Esophagus squamous epithelium (tissue), 4 donors: Measurements from ENCODE around the gene FAM114A1.

ENCODE experiments used
- POLR2A ChIP-seq, 4 donors: fragments of 450-650 bp; IDR thresholded peaks; one replicate each; pipeline ENCODE4 v1.6.1; 2017; ENCODE audit warnings: antibody characterized with exemption in 4 of 4, mild to moderate bottlenecking in 4 of 4, moderate library complexity in 3 of 4
- TF ChIP-seq, protein P1 (sequence below), 6 experiments: fragments of 450-650 bp in 4 of 6; fragments of 200-600 bp in 2 of 6; sonication (generic) in 2 of 6; IDR thresholded peaks; one replicate each; pipeline ENCODE4 v1.5.1; 2016 to 2019; ENCODE audit warnings: antibody characterized with exemption in 6 of 6, mild to moderate bottlenecking in 4 of 6, moderate library complexity in 4 of 6

DNA sequence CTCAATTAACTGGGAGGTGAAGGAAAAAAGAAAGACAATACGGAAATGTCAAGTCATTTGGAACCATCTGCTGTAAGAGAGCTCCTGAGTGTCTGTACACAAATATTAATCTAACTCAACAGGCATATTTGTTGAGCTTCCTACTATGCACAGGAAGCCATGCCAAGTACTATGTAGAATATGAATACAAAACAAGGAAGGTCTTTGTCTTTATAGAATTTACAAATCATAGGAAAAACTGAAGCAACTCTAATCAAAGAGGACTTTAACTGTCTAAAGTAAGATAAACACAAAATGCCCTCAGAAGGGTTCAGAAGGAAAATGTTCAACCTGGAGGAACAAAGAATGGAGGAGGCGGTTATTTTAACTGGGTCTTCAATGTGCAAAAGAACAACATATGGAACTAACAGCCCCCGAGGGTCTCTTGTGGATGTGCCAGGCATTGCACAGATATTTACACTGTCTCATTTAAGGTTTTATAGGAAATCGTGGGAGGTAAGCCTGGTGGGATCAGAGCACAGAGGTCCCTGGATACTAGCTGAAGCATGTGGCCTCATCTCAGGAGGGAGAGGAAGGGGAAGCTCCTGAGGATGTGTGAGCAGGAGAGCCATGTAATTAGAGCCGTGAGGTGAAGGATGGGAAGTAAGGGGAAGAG lies 5.8 kb downstream of the FAM114A1 start:
- TF ChIP-seq, protein P1, sequence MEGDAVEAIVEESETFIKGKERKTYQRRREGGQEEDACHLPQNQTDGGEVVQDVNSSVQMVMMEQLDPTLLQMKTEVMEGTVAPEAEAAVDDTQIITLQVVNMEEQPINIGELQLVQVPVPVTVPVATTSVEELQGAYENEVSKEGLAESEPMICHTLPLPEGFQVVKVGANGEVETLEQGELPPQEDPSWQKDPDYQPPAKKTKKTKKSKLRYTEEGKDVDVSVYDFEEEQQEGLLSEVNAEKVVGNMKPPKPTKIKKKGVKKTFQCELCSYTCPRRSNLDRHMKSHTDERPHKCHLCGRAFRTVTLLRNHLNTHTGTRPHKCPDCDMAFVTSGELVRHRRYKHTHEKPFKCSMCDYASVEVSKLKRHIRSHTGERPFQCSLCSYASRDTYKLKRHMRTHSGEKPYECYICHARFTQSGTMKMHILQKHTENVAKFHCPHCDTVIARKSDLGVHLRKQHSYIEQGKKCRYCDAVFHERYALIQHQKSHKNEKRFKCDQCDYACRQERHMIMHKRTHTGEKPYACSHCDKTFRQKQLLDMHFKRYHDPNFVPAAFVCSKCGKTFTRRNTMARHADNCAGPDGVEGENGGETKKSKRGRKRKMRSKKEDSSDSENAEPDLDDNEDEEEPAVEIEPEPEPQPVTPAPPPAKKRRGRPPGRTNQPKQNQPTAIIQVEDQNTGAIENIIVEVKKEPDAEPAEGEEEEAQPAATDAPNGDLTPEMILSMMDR (IDR thresholded peaks at IDR 0.05), result no peak
- TF ChIP-seq POLR2A (IDR thresholded peaks at IDR 0.05), result no peak
